ENCODE results near the gene RFLNA.
"Not testable (repeated sequence)": the region's sequence is repeated elsewhere in the genome, so short reads cannot be mapped to it uniquely, and the experiment has no call there.

The RFLNA gene

GRCh38 chr12:124322271-124322998 lies 27.5 kb downstream of the RFLNA start:
- DNase-seq: no peak

DNA sequence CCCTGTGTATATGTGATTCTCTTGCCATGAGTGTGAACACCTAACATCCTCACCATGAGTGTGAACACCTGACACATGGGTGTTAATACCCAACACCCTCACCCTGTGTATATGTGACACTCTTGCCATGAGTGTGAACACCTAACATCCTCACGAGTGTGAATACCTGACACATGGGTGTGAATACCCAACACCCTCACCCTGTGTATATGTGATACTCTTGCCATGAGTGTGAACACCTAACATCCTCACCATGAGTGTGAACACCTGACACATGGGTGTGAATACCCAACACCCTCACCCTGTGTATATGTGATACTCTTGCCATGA lies 28.1 kb downstream of the RFLNA start:
- not testable (repeated sequence) for DNase-seq

DNA sequence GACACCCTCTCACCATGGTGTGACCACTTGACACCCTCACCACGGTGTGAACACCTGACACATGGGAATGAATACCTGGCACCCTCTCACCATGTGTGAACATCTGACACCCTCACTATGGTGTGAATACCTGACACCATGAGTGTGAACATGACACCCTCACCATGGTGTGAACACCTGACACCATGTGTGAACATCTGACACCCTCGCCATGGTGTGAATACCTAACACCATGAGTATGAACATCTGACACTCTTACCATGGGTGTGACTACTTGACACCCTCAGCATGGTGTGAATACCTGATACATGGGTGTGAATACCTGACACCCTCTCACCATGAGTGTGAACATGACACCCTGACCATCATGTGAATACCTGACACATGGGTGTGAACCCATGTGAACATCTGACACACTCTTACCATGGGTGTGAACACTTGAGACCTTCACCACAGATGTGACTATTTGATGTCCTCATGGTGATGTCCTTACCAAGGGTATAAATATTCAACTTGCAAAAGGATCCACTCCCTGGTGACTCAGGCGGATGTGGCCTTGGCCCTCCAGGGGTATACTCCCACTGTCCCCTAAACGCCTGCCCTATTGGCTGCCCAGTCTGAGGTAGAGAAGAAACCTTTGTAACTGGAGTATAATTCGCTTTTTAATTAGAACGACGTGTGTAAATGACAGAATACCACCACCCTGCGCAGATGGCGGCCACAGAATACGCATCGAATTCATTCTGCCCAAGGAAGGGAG lies 29.1 kb downstream of the RFLNA start:
- DNase-seq: no peak

- no peak for DNase-seq
These were observed 30.2 kb downstream of the RFLNA start for GRCh38 chr12:124324803-124325705.

DNA sequence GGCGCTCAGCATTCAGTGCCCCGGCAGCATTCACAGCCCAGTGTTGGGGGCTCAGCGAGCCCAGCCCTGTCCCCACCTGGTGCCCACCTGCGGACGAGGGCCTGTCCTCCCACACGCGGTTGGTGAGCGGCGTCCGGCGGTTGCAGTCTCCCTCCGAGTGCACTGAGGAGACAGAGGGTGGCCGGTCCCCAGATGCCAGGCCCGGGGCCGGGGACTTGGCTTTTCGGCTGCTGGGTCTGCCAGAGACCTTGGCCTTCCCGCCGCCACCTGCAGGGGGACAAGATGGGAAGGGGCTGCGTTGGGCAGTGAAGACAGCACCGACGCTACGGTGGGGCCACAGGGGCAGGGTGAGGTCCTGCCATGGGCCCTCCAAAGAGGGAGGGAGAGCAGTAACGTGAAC lies 31.2 kb downstream of the RFLNA start:
- DNase-seq: no peak

DNA sequence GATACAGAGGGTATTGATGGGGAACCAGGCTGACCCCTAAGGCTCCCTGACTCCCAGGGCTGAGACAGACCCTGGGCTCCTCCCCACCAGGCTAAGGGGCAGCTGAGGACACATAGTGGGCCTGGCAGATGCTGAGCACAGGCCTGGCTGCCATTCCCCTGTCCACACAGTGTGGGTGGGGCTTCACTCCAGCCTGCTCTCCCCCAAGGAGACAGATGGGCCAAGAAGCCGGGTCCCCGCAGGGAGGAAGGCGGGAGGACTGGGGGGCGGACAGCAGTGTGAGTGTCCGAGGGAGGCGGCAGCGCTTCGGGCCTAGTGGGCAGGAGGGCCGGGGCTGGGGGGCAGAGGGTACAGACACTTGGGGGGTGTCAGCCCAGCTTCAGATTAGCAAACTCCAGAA lies 32.0 kb downstream of the RFLNA start:
- DNase-seq: no peak

GRCh38 chr12:124327362-124328043 lies 32.6 kb downstream of the RFLNA start:
- DNase-seq: no peak

DNA sequence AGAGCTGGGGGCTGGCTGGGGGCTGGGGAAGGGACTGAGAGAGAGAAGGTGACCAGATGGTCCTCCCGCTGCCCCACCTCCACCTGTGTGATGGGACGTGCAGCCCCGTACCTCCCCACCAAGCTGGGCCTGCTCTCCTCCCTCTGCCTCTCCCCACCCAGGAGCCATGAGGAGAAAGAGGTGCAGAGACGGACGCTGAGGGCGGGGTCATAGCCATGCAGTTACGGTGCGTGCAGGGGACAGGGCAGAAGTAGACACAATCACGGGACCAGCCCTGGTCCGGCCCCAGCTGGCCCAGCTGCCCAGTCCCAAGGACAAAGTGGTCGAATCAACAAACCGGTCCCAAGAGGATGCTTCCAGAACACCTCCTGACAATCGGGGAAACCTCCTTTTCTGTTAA lies 33.2 kb downstream of the RFLNA start:
- DNase-seq: no peak

DNA sequence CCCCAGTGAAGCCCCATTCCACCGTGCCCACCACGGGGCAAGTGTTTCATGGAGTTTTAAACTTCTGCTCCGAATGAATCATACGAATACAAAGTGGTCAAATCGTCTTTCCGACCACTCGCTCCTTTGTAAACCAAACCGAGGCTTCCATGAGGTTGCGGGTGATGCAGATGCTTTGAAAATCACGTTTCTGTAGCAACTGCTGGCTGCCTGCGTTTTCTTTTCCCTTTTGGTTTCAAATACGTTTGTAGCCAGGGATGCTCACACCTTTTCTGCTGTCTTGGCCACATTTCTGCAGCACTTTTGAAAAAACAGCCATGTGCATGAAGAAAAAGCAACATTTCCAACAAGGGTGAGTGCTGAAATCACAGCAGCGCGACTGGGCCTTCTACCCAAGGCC lies 33.7 kb downstream of the RFLNA start:
- no peak for DNase-seq

DNA sequence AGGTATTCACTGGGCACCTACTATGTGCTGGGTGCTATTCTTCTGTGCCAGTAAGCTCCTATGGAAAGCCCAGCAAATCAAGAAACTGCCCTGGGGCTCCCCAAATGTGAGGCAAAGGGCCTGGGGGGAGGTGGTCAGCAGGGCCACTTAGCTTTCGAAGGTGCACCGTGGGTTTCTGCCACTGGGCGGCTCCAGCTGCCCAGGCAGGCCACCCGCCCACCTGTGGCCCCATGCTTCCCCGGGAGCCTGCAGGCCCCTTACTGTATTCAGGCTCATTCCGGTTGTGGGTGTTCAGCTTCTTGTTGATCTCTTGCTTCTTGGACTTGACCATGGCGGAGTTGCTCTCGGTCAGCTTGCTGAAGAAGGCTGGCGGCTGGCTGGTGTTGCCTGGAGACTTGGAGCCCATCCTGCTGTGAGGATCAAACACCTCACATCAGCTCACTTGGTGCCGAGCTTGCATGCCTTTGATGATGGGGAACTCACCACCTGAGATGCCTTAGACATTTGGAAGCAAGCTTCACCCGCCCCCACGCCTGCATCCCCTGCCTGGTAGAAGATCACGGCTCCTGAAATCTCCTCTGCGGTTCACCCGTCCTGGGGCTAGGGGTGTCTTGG lies 37.3 kb downstream of the RFLNA start:
- DNase-seq: no peak

- DNase-seq: no peak
These were observed 38.0 kb downstream of the RFLNA start for GRCh38 chr12:124332900-124333299.

DNA sequence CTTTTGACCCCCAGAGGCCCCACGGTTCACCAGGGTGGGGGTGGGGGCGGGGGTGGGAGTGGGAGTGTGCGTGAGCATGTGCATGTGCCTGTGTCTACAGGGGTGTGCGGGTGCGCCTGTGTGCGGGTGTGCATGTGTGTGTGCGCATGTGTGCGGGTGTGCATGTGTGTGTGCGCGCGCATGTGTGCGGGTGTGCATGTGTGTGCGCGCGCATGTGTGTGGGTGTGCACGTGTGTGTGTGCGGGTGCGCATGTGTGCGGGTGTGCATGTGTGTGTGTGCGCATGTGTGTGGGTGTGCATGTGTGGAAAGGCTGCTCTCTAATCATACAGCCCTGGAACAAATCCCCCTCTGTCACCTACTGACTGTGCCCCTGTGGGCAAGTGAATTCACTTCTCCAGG lies 38.8 kb downstream of the RFLNA start:
- no peak for DNase-seq

GRCh38 chr12:124334266-124334665 lies 39.4 kb downstream of the RFLNA start:
- DNase-seq: no peak

GRCh38 chr12:124334976-124335375 lies 40.1 kb downstream of the RFLNA start:
- no peak for DNase-seq

- DNase-seq: no peak
These were observed 40.7 kb downstream of the RFLNA start for GRCh38 chr12:124335426-124336183.

GRCh38 chr12:124336184-124336437 lies 41.2 kb downstream of the RFLNA start:
- no peak for DNase-seq

DNA sequence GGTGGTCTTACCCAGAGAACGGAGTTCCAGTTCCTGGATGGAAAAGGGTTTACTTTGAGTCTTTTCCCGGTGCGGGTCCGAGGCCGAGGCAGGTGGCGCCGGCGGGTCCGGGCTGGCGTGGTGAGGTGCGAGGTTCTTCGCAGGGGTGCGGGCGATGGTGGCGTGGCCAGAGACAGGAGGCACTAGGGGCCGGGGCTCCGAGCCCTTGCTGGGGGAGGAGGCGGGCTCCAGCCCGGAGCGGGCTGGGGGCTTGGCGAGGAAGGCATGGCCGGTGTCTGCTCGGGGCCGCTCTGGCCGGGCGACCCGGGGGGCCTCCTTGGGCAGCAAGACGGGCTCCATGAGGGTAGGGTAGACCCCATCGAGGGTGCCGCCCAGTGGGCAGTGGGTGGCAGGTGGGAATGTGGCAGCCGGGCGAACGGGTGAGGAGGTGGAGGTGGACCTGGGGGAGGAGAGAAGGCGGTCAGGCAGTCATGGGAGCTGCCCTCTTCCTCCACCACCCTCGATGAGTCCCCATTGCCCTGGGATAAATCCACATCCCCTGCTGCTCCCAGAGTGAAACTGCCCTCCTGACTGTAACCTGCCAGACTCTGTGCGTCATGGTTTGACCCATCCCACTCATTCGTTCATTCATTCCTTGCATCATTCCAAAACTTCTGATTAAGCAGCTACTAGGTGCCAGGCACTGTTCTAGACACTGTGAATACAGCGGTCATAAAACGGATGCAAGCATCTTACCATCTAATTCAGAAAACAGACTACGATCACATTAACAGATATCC lies 42.0 kb downstream of the RFLNA start:
- no peak for DNase-seq

DNA sequence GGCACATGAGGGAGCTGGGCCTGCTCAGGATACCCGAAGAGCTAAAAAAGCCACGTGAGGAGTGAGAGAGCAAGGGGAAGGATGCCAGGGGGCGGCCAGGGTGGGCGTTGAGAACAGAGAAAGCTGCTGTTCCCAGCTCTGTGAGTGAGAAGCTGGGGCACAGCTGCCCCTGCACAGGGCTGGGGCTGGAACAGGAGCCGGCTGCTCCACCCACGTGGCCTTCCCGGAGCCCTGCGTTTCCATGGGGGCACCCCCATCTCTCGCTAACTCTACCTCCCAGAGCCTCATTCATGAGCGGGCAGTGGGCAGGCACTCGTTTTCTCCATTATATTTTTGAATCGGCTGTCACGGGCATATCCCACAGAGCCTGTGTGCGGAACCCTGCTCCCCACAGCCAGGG lies 42.7 kb downstream of the RFLNA start:
- DNase-seq: no peak

GRCh38 chr12:124338448-124338847 lies 43.6 kb downstream of the RFLNA start:
- no peak for DNase-seq

DNA sequence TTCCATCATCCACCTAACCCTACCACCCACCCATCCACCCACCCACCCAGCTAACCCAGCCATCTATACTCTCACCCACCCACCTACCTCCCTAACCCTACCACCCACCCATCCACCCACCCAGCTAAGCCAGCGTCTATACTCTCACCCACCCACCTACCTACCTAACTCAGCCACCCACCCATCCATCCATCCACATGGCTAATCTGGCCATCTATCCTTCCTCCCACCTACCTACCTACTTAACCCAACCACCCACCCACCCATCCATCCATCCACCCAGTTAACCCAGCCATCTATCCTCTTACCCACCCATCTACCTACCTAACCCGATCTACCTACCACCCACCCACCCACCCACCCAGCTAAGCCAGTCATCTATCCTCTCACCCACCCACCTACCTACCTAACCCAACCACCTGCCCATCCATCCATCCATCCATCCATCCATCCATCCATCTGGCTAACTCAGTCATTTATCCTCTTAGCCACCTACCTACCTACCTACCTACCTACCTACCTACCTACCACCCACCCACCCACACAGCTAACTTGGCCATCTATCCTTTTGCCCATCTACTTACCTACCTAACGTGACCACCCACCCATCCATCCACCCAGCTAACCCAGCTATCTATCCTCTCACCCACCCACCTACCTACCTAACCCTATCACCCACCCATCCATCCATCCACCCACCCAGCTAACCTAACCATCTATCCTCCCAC lies 44.1 kb downstream of the RFLNA start:
- no peak for DNase-seq
